Progenitor cell of endocrine pancreas (in vitro differentiated cells): ENCODE data around the gene DRD3. TPM values are rescaled to one million over a fixed set of nuclear protein-coding genes. Genes with fewer than 3 reads are reported as not detected.

Experiments used
- DNase-seq: peaks from one replicate; pipeline ENCODE4 v3.0.0; 2021; ENCODE audit warnings: low spot score; ENCODE audit not compliant: unreplicated experiment
- H3K27ac Mint-ChIP-seq: 2 replicates; pipeline ENCODE4 v1.8.0; 2021; ENCODE audit warnings: mild to moderate bottlenecking, moderate library complexity, mixed read lengths
- H3K27me3 Mint-ChIP-seq: 2 replicates; pipeline ENCODE4 v1.8.0; 2021; ENCODE audit warnings: mixed read lengths
- H3K36me3 Mint-ChIP-seq: 2 replicates; pipeline ENCODE4 v1.8.0; 2022; ENCODE audit warnings: mixed read lengths; ENCODE audit not compliant: insufficient read depth
- H3K4me1 Mint-ChIP-seq: 2 replicates; pipeline ENCODE4 v1.8.0; 2021; ENCODE audit warnings: low read depth, mixed read lengths
- H3K4me3 Mint-ChIP-seq: 2 replicates; pipeline ENCODE4 v1.8.0; 2021; ENCODE audit warnings: low read depth, mild to moderate bottlenecking, moderate library complexity, mixed read lengths
- H3K9me3 Mint-ChIP-seq: 2 replicates; pipeline ENCODE4 v1.8.0; 2021; ENCODE audit warnings: low read depth, mixed read lengths
- total RNA-seq: library from RNA; stranded (reverse); gene quantifications from 2 replicates; pipeline ENCODE4 v1.2.1, GENCODE V29; 2021
- TF ChIP-seq, protein P1 (sequence below): fragments of 200-600 bp; sonication (generic); IDR thresholded peaks from one replicate; pipeline ENCODE4 v1.5.0; 2021; ENCODE audit warnings: antibody characterized with exemption, mild to moderate bottlenecking; ENCODE audit not compliant: unreplicated experiment

DRD3 gene
- total RNA-seq, 1 donor from 2014 or later: not detected

DNA sequence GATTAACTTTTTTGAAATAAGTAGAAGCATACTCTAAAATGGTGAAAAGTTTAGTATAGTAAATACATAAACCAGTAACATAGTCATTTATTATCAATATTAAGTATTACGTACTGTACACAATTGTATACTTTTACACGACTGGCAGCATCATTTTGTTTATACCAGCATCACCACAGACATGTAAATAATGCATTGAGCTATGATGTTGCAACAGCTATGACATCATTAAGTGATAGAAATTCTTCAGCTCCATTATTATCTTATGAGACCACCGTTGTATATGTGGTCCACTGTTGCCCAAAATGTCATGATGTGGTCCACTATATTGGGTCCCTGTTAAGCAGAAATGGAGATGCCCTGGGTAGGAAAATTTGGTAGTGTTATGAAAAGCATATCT, 51.3 kb downstream of the DRD3 start:
- TF ChIP-seq, protein P1, sequence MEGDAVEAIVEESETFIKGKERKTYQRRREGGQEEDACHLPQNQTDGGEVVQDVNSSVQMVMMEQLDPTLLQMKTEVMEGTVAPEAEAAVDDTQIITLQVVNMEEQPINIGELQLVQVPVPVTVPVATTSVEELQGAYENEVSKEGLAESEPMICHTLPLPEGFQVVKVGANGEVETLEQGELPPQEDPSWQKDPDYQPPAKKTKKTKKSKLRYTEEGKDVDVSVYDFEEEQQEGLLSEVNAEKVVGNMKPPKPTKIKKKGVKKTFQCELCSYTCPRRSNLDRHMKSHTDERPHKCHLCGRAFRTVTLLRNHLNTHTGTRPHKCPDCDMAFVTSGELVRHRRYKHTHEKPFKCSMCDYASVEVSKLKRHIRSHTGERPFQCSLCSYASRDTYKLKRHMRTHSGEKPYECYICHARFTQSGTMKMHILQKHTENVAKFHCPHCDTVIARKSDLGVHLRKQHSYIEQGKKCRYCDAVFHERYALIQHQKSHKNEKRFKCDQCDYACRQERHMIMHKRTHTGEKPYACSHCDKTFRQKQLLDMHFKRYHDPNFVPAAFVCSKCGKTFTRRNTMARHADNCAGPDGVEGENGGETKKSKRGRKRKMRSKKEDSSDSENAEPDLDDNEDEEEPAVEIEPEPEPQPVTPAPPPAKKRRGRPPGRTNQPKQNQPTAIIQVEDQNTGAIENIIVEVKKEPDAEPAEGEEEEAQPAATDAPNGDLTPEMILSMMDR: no peak
- DNase-seq: no peak
- H3K9me3 Mint-ChIP-seq: no peaks in the 10 kb centered on the region
- H3K4me3 Mint-ChIP-seq: no peak overlapping the region
- no peak overlapping the region for H3K27ac Mint-ChIP-seq
- H3K4me1 Mint-ChIP-seq: no peaks in the 10 kb centered on the region
- H3K36me3 Mint-ChIP-seq: no peaks in the 10 kb centered on the region
- H3K27me3 Mint-ChIP-seq: no peaks in the 10 kb centered on the region

DNA sequence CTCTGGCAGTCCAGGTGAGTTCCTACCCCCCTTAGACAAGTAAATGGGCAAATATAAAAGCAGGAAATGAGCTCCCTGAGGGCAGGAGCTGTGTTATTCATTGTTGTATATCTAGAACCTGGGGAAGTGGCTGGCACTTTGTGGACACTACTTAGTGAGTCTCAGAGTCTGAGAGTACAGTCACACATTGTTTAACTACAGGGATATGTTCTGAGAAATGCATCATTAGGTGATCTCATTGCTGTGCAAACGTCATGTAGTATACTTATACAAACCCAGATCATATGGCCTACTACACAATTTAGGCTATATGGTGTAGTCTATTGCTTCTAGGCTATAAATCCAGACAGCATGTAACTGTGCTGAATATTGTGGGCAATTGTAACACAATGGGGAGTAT, 52.4 kb downstream of the DRD3 start:
- no peaks in the 10 kb centered on the region for H3K9me3 Mint-ChIP-seq
- TF ChIP-seq, protein P1: no peak
- no peak overlapping the region for H3K4me3 Mint-ChIP-seq

DNA sequence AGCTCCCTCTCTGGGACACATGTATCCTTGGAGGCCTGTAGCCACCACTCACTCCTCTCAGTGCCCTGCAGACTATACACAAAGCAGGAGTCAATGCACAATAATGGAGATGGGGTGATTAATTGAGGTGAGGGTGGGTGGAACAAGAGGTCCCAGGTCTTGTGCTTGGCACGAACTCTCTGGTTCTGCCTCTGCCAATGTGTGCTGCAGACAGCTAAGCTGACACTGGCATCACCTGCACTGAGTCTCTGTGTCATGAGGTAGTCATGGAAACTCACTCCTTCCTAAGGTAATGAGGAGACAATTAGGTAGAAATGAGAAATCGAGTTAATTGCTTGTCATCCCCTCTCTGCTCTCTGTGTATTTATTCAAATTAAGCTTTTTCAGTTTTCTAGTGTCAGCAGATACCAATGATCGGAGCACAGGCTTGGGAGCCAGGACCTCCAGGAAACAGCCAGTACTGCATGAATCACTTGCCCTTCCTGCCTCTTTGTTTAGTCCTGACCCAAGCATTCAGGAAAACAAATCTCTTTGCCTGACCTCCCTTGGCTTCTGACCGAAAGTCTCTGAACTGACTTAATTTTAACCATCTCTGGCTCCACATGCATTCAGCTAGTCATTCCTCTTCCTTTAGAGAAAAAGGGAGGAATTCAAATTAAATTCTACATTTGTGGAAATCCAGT, 56.7 kb downstream of the DRD3 start:
- TF ChIP-seq, protein P1: no peak
- H3K4me1 Mint-ChIP-seq: no peaks in the 10 kb centered on the region

More for the DNA sequence above, 52.4 kb downstream of the DRD3 start:
- no peak overlapping the region for H3K27ac Mint-ChIP-seq
- no peaks in the 10 kb centered on the region for H3K4me1 Mint-ChIP-seq
- no peaks in the 10 kb centered on the region for H3K36me3 Mint-ChIP-seq
- no peak for DNase-seq
- H3K27me3 Mint-ChIP-seq: no peaks in the 10 kb centered on the region

DNA sequence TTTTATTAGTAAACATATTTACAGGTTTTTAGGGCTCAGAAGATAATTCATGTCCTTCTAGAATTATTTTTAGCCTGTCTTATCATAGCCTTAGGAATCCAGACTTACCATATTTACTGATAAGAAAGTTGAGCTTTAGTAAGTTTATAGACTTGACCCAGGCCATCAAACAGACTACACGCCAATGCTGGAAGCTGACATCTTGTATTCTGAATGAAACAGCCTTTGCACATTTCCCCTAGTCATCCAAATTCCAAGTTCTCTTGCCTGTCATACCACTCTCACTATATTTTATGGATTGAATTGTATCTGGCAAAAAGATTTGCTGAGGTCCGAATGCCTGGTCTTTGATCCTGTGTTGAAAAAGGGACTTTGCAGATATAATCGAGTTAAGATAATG, 58.6 kb downstream of the DRD3 start:
- H3K27ac Mint-ChIP-seq: no peak overlapping the region
- no peaks in the 10 kb centered on the region for H3K9me3 Mint-ChIP-seq
- H3K36me3 Mint-ChIP-seq: no peaks in the 10 kb centered on the region

More for the DNA sequence above, 56.7 kb downstream of the DRD3 start:
- no peak overlapping the region for H3K4me3 Mint-ChIP-seq
- H3K27ac Mint-ChIP-seq: no peak overlapping the region
- H3K36me3 Mint-ChIP-seq: no peaks in the 10 kb centered on the region
- H3K9me3 Mint-ChIP-seq: no peaks in the 10 kb centered on the region
- no peaks in the 10 kb centered on the region for H3K27me3 Mint-ChIP-seq
- DNase-seq: no peak

DNA sequence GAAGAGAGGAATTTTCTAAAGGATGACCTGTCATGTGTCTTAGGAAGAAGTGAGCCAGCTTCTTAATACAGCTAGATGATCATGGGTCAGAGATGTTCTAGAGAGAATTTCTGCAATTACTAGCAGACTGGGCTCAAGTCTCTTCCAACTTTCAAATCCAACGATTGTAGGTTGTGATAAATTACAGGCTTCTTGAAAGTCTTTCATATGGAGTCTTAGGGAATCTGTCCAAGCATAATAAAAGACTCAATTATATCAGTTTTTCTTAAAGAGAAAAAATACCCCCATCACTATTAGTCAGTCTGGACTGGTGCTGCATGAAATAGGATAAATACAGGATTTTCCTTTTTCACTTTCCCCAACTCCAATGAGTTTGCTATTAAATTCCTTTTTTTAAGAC, 59.1 kb downstream of the DRD3 start:
- Mint-ChIP-seq H3K4me3 (no peak overlapping the region), H3K9me3 (no peaks in the 10 kb centered on the region), H3K4me1 (no peaks in the 10 kb centered on the region), H3K36me3 (no peaks in the 10 kb centered on the region), H3K27ac (no peak overlapping the region), H3K27me3 (no peaks in the 10 kb centered on the region)
- no peak for DNase-seq
- TF ChIP-seq, protein P1: no peak

More for the DNA sequence above, 58.6 kb downstream of the DRD3 start:
- TF ChIP-seq, protein P1: no peak
- H3K27me3 Mint-ChIP-seq: no peaks in the 10 kb centered on the region
- H3K4me1 Mint-ChIP-seq: no peaks in the 10 kb centered on the region
- no peak for DNase-seq
- no peak overlapping the region for H3K4me3 Mint-ChIP-seq
